KOPT-K1 (cell line): ENCODE data around the gene SYT6.

Experiments used
- H3K27ac ChIP-seq: fragments of 200-600 bp; sonication (generic); 2 replicates; pipeline ENCODE4 v1.5.1; 2016; ENCODE audit warnings: antibody characterized with exemption, mild to moderate bottlenecking, low read depth, low read length; ENCODE audit not compliant: poor library complexity, severe bottlenecking
- H3K36me3 ChIP-seq: fragments of 200-600 bp; sonication (generic); 2 replicates; pipeline ENCODE4 v1.5.1; 2017; ENCODE audit warnings: antibody characterized with exemption, mild to moderate bottlenecking, low read length, moderate library complexity; ENCODE audit not compliant: insufficient read depth
- H3K9me3 ChIP-seq: fragments of 200-600 bp; sonication (generic); 2 replicates; pipeline ENCODE4 v1.5.1; 2017; ENCODE audit warnings: antibody characterized with exemption, low read length, mild to moderate bottlenecking; ENCODE audit not compliant: insufficient read depth, poor library complexity, severe bottlenecking

SYT6 gene

GRCh38 chr1:114167226-114167625 is 13.6 kb upstream of the SYT6 start:
- no peaks in the 10 kb centered on the region for H3K36me3 ChIP-seq
- H3K27ac ChIP-seq, result no peak overlapping the region
- H3K9me3 ChIP-seq, result no peaks in the 10 kb centered on the region

- Histone ChIP-seq H3K36me3 (no peaks in the 10 kb centered on the region), H3K27ac (no peak overlapping the region), H3K9me3 (no peaks in the 10 kb centered on the region)
These were observed 11.3 kb upstream of the SYT6 start for GRCh38 chr1:114164840-114165543.

DNA sequence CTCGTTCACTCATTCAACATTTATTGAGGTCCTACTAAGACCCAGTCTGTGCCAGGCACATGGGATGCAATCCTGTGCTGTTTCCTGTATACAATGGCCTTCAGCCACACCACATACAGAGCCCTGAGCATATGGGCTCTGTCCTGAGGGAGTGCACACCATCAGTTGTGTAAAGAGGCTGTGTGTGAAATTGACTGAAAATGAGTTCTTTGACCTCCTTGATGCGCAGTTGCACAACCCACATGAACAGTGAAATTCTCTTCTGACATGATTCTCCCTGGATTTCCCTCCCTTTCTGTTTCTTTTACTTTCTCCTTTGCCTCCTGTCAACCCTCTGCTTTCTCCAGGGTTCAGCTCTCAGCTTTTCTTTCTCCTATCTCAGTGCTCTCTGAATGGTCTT is 6.3 kb upstream of the SYT6 start:
- no peaks in the 10 kb centered on the region for H3K36me3 ChIP-seq
- H3K9me3 ChIP-seq, result no peaks in the 10 kb centered on the region
- no peak overlapping the region for H3K27ac ChIP-seq

- H3K27ac ChIP-seq, result no peak overlapping the region
- H3K36me3 ChIP-seq, result no peaks in the 10 kb centered on the region
- H3K9me3 ChIP-seq, result peaks cover 18% of the 10 kb centered on the region
These were observed 3.6 kb upstream of the SYT6 start for GRCh38 chr1:114157275-114157660.

DNA sequence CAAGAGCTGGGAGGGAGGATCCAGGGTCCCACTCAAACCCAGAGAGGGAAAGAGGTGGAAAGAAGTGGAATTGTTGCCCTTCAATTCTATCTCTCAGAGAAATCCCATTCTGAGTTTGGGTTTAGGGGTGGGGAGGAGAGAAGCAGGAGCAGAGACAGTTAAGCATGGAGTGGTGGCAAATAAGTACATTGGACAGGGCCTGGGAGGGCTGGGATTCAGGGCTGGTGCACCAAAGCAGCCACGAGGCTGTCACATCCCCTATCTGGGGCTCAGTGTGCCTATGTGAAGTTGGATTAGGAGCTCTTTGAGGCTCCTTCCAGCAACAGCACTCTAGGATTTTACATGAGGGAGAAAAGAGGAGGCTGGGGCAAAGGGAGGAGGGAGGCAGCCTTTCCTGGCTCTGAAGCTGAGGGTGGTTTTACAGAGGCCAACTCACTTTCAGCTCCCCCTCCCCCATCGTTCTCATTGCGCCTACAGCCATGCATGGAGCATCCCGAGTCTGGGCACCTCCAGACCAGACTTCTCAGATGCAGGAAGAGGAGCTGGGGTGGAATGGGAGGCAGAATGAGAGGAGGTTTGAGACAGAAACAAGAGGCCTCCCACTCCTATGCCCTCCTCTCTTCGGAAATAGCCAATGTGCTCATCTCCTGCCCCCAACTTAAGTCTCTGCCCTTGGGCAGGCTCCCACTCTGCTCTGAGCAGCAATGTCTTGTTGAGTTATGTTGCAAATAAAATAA is 3.0 kb upstream of the SYT6 start:
- H3K27ac ChIP-seq, result no peak overlapping the region
- no peaks in the 10 kb centered on the region for H3K36me3 ChIP-seq
- peaks cover 18% of the 10 kb centered on the region for H3K9me3 ChIP-seq

DNA sequence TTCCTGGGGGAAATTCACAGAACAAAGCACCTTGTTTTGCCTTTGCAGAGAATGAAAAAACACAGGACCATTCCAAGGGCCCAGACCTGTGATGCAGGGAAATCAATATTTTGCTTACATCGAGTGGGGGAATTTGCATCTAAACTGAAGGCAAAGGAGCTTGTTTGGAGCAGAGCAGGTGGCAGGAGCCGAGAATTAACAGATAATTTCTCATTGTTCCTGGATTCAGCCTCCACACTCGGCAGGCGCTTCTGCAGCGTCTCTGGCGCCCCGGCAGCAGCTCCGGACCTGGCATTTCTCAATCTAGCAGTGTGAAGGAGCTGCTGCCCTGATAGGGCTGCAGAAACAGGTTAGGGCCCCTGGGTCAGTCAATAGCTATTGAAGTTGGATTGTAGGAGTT is 2.0 kb upstream of the SYT6 start:
- Histone ChIP-seq H3K9me3 (peaks cover 18% of the 10 kb centered on the region), H3K36me3 (no peaks in the 10 kb centered on the region), H3K27ac (no peak overlapping the region)

DNA sequence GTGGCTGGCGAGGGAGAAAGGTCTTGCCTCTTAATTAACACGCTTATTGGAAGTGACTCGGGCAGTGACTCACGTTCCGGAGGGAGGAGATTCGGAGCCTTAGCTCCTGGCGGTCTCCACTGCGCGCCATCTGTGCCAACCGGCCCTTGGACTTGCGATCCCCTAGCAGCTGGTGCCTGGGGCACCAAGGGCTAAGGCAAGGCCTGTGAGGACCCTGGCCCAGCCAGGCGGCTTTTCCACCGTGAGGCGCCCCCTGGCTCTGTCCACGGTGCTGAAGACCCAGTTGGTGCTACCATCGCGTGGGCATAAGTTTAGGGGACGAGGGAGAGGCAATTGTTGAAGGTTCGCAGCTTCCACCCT is 1.3 kb upstream of the SYT6 start:
- H3K27ac ChIP-seq, result no peak overlapping the region
- H3K36me3 ChIP-seq, result no peaks in the 10 kb centered on the region

DNA sequence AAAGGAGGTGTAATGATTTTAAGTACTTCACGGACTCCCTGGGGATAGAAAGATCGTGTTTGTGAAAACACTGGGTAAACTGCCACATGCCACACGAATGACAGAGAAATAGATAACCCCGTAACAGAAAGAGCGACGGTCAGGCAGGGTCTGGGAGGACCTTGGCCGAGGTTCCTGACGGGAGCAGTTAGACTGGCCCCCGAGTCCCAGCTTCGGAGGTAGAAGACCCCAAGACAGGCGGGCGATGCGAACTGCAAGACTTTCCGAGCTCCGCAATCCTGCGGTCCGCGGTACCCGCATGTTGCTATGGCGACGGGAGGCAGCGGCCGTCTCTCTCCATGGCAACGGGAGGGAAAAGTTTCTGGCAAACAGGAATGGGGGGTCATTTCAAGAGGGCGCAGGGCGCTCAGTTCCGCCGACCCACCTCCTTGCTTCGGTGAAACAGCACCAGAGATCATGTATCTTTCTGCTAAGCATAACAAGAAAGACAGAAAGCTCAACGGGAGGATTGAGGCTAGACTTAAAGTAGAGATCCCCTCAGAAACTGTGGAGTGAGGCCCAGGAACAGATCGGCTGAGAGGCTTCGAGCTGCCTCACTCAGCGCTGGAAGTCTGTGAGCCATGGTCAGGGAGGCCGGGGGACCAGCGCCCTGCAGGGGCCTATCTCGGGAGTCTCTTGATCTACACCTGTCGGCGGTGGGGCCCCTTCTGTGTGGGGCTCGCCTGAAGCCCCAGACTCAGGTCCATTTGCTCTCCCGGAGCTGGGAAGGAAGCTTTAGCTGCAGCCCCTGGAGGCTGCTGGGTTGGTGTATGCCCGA is 685 bp upstream of the SYT6 start:
- peaks cover 18% of the 10 kb centered on the region for H3K9me3 ChIP-seq
- no peaks in the 10 kb centered on the region for H3K36me3 ChIP-seq
- H3K27ac ChIP-seq, result no peak overlapping the region

More for the DNA sequence above, 1.3 kb upstream of the SYT6 start:
- H3K9me3 ChIP-seq, result peaks cover 18% of the 10 kb centered on the region

DNA sequence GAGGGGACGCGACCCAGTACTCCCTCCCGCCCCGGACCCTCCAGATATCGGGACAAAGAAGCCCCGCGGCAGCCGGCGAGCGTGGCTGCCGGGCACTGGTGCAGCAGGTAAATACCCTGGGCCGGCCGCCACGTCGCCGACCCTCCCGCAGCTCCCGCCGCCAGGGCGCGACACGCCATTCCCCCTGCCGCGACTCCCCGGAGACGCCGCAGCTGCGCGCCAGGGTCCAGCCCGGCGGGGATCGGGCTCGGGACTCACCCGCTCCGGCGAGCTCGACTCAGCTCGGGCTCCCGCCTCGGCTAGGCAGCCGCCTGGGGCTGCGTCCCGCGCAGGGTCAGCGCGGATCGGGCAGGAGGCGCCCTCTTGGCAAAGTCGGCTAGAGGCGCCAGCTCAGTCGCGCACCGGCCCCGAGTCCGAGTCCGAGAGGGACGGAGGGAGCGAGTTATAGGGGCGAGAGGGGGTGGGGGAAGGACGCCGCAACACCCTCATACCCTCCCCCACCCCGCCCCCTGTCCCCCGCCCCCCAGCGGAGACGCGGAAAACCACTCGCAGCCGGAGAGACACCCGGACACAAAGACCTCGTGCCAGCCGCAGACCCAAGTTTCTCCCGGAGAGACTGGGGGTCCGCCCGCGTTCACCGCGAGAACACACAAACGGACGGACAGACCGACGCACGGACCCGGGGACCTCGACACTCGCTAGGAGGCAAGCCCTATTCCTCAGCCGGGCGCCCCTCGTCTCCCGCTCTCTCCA is 985 bp downstream of the SYT6 start:
- Histone ChIP-seq H3K36me3 (no peaks in the 10 kb centered on the region), H3K27ac (no peak overlapping the region), H3K9me3 (peaks cover 18% of the 10 kb centered on the region)

GRCh38 chr1:114152089-114152507 is 1.6 kb downstream of the SYT6 start:
- no peaks in the 10 kb centered on the region for H3K36me3 ChIP-seq
- no peak overlapping the region for H3K27ac ChIP-seq
- H3K9me3 ChIP-seq, result peaks cover 18% of the 10 kb centered on the region

- Histone ChIP-seq H3K9me3 (peaks cover 18% of the 10 kb centered on the region), H3K27ac (no peak overlapping the region), H3K36me3 (no peaks in the 10 kb centered on the region)
These were observed 3.7 kb downstream of the SYT6 start for GRCh38 chr1:114150016-114150415.

- Histone ChIP-seq H3K27ac (no peak overlapping the region), H3K36me3 (no peaks in the 10 kb centered on the region), H3K9me3 (peaks cover 13% of the 10 kb centered on the region)
These were observed 4.5 kb downstream of the SYT6 start for GRCh38 chr1:114149211-114149610.

- Histone ChIP-seq H3K36me3 (no peaks in the 10 kb centered on the region), H3K9me3 (no peaks in the 10 kb centered on the region), H3K27ac (no peak overlapping the region)
These were observed 8.0 kb downstream of the SYT6 start for GRCh38 chr1:114145504-114146151.

DNA sequence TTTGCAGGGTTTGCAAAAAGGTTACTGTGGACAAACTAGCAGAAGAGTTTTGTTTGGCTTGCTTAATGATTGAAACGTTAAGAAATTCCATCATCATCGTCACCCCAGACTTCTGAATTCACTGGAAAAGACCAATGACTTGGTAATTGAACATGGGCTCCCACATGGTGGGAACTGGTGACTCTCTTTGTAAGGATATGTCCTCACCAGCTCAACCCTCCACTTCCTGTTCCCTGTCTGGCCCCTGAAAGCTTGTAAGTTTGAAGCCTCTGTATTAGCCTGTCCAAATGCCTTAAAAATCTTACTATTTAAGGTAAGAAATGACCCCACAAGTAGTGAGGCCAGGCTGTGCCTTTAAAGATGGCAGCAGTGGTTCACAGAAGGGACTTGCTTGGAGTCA is 9.7 kb downstream of the SYT6 start:
- Histone ChIP-seq H3K27ac (no peak overlapping the region), H3K36me3 (no peaks in the 10 kb centered on the region), H3K9me3 (no peaks in the 10 kb centered on the region)
